Measurements from ENCODE around the gene TMEM151B.
"Not testable (repeated sequence)": the region's sequence is repeated elsewhere in the genome, so short reads cannot be mapped to it uniquely, and the experiment has no call there.

TMEM151B gene

GRCh38 chr6:44342052-44342451, 71.8 kb downstream of the TMEM151B start:
- Mint-ChIP-seq H3K9me3 (no peaks in the 10 kb centered on the region), H3K27ac (no peak overlapping the region), H3K27me3 (peaks cover 46% of the 10 kb centered on the region), H3K4me3 (no peak overlapping the region), H3K4me1 (peaks cover 3% of the 10 kb centered on the region), H3K36me3 (ENCODE audit: low read depth) (no peaks in the 10 kb centered on the region)
- DNase-seq (no peak), ATAC-seq (no peak)

- Mint-ChIP-seq H3K4me1 (peaks cover 3% of the 10 kb centered on the region), H3K36me3 (ENCODE audit: low read depth) (no peaks in the 10 kb centered on the region), H3K27me3 (peaks cover 46% of the 10 kb centered on the region), H3K27ac (no peak within 1 kb of the TSS), H3K9me3 (no peaks in the 10 kb centered on the region), H3K4me3 (no peak within 1 kb of the TSS)
- no peak for DNase-seq
- ATAC-seq = no peak
Measured at GRCh38 chr6:44342489-44342888, 72.2 kb downstream of the TMEM151B start, which contains the start of gene SPATS1. SPATS1 (plus strand) TSS chr6:44342650; CDS start chr6:44343096, 446 bp downstream.

- peaks cover 41% of the 10 kb centered on the region for H3K27me3 Mint-ChIP-seq
- not testable (repeated sequence) for H3K27ac Mint-ChIP-seq; H3K36me3 Mint-ChIP-seq (ENCODE audit: low read depth); H3K9me3 Mint-ChIP-seq; DNase-seq; H3K4me1 Mint-ChIP-seq; H3K4me3 Mint-ChIP-seq; ATAC-seq
Measured at GRCh38 chr6:44346818-44347217, 76.6 kb downstream of the TMEM151B start.

- Mint-ChIP-seq H3K4me1 (no peaks in the 10 kb centered on the region), H3K27ac (no peak overlapping the region), H3K36me3 (ENCODE audit: low read depth) (no peaks in the 10 kb centered on the region), H3K4me3 (no peak overlapping the region), H3K9me3 (no peaks in the 10 kb centered on the region), H3K27me3 (peaks cover 11% of the 10 kb centered on the region)
- DNase-seq = no peak
- ATAC-seq = no peak
Measured at GRCh38 chr6:44349904-44350649, 79.8 kb downstream of the TMEM151B start.

DNA sequence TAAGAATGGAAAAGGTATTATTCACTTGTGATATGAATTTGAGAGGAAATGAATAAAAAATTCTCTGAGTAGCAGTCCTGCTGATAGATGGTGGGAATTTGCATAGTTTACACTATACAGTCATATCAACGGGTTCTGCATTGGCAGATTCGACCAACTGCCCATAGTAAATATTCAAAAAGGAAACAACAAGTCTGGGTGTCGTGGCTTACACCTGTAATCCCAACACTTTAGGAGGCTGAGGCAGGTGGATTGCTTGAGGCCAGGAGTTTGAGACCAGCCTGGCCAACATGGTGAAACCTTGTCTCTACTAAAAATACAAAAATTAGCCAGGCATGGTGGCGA, 80.4 kb downstream of the TMEM151B start:
- ATAC-seq; H3K4me1 Mint-ChIP-seq; H3K27ac Mint-ChIP-seq; H3K27me3 Mint-ChIP-seq; H3K9me3 Mint-ChIP-seq; H3K36me3 Mint-ChIP-seq (ENCODE audit: low read depth); DNase-seq; H3K4me3 Mint-ChIP-seq: not testable (repeated sequence)

DNA sequence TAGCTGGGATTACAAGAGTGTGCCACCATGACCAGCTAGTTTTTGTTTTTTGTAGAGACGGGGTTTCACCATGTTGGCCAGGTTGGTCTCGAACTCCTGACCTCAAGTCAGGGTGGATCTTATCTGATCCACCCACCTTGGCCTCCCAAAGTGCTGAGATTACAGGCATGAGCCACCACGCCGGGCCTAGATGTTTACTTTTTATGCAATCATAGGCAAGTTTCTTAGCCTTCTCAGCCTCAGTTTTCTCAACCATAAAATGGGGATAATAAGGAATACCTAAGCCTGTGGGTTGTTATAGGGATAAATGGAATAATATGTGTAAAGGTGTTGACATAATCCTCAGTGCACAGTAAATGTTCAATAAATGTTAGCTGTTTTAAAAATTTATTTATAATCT, 82.0 kb downstream of the TMEM151B start:
- H3K9me3 Mint-ChIP-seq = no peaks in the 10 kb centered on the region
- no peak overlapping the region for H3K4me3 Mint-ChIP-seq
- peaks cover 4% of the 10 kb centered on the region for H3K27me3 Mint-ChIP-seq
- no peak for DNase-seq
- H3K36me3 Mint-ChIP-seq (ENCODE audit: low read depth) = no peaks in the 10 kb centered on the region
- H3K4me1 Mint-ChIP-seq = no peaks in the 10 kb centered on the region
- H3K27ac Mint-ChIP-seq = no peak overlapping the region
- no peak for ATAC-seq

GRCh38 chr6:44353336-44353735, 83.1 kb downstream of the TMEM151B start:
- Mint-ChIP-seq H3K4me1 (no peaks in the 10 kb centered on the region), H3K27me3 (peaks cover 8% of the 10 kb centered on the region), H3K4me3 (no peak overlapping the region), H3K9me3 (no peaks in the 10 kb centered on the region), H3K27ac (no peak overlapping the region), H3K36me3 (ENCODE audit: low read depth) (no peaks in the 10 kb centered on the region)
- no peak for DNase-seq
- no peak for ATAC-seq

- H3K27ac Mint-ChIP-seq = no peak overlapping the region
Measured at GRCh38 chr6:44355640-44356039, 85.4 kb downstream of the TMEM151B start.

DNA sequence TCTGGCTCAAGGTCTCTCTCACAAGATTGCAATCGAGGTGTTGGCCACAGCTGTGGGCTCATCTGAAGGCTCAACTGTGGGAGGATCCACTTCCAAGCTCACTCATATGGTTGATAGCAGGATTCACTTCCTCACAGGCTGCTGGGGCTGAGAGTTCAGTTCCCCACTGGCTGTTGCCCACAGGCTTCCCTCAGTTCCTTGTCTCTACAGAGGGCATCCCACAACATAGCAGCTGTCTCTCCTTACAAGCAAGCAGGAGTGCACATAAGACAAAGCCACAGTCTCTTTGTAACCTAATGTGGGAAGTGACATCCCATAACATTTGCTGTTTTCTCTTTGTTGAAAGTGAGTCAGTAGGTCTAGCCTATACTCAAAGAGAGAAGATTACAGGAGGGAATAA, 86.2 kb downstream of the TMEM151B start:
- H3K9me3 Mint-ChIP-seq = no peaks in the 10 kb centered on the region
- no peak for DNase-seq
- H3K27me3 Mint-ChIP-seq = peaks cover 11% of the 10 kb centered on the region
- H3K4me1 Mint-ChIP-seq = no peaks in the 10 kb centered on the region
- no peak overlapping the region for H3K27ac Mint-ChIP-seq
- H3K36me3 Mint-ChIP-seq (ENCODE audit: low read depth) = no peaks in the 10 kb centered on the region
- no peak for ATAC-seq
- no peak overlapping the region for H3K4me3 Mint-ChIP-seq

More at GRCh38 chr6:44355640-44356039, 85.4 kb downstream of the TMEM151B start:
- H3K4me3 Mint-ChIP-seq = no peak overlapping the region
- ATAC-seq (no peak), DNase-seq (no peak)
- no peaks in the 10 kb centered on the region for H3K4me1 Mint-ChIP-seq
- no peaks in the 10 kb centered on the region for H3K9me3 Mint-ChIP-seq
- H3K27me3 Mint-ChIP-seq = peaks cover 11% of the 10 kb centered on the region
- no peaks in the 10 kb centered on the region for H3K36me3 Mint-ChIP-seq (ENCODE audit: low read depth)
